Astrocyte (in vitro differentiated cells and primary cell): ENCODE results near the gene ARMH3. TPM values are rescaled to one million over a fixed set of nuclear protein-coding genes. Genes with fewer than 3 reads are reported as not detected.
A peak's percentile ranks its signal among the peaks of the same experiment; 100 is the strongest.

Experiments
- DNase-seq: peaks from one replicate; pipeline ENCODE4 v3.0.0-alpha.2; 2010; ENCODE audit warnings: low read depth
- FAIRE-seq: peaks from 2 replicates; lab custom pipeline; 2011; peaks lifted over from hg19 to GRCh38; lab: Jason Lieb, UNC
- H2AFZ ChIP-seq: 2 replicates; pipeline ENCODE4 v1.6.0; 2012; ENCODE audit warnings: low read depth, low read length, inconsistent platforms
- H3K27ac ChIP-seq: 2 replicates; pipeline ENCODE4 v1.5.1; 2011; ENCODE audit warnings: low read depth, low read length, inconsistent platforms
- H3K27me3 ChIP-seq: 2 replicates; pipeline ENCODE4 v1.6.0; 2011; ENCODE audit warnings: low read length, inconsistent platforms; ENCODE audit not compliant: insufficient read depth
- H3K36me3 ChIP-seq: 2 replicates; pipeline ENCODE4 v1.5.1; 2011; ENCODE audit warnings: low read length, inconsistent platforms; ENCODE audit not compliant: insufficient read depth
- H3K4me1 ChIP-seq: 2 replicates; pipeline ENCODE4 v1.5.1; 2011; ENCODE audit warnings: low read length, inconsistent platforms; ENCODE audit not compliant: insufficient read depth
- H3K4me2 ChIP-seq: 2 replicates; pipeline ENCODE4 v1.6.0; 2012; ENCODE audit warnings: low read length, inconsistent platforms
- H3K4me3 ChIP-seq: 2 replicates; pipeline ENCODE4 v1.5.1; 2011; ENCODE audit warnings: low read depth, mild to moderate bottlenecking, low read length, inconsistent platforms; ENCODE audit not compliant: insufficient read depth
- H3K79me2 ChIP-seq: 2 replicates; pipeline ENCODE4 v1.6.0; 2012; ENCODE audit warnings: mild to moderate bottlenecking, low read length, inconsistent platforms; ENCODE audit not compliant: insufficient read depth
- H3K9ac ChIP-seq: 2 replicates; pipeline ENCODE4 v1.6.0; 2012; ENCODE audit warnings: mild to moderate bottlenecking, low read length, inconsistent platforms
- H3K9me3 ChIP-seq: 2 replicates; pipeline ENCODE4 v1.5.1; 2012; ENCODE audit warnings: low read depth, mild to moderate bottlenecking, low read length, inconsistent platforms; ENCODE audit not compliant: insufficient read depth
- H4K20me1 ChIP-seq: 2 replicates; pipeline ENCODE4 v1.6.0; 2012; ENCODE audit warnings: low read length, inconsistent platforms; ENCODE audit not compliant: insufficient read depth
- H3K27ac Mint-ChIP-seq: one replicate; pipeline ENCODE4 v1.8.0; 2021; ENCODE audit warnings: mild to moderate bottlenecking, mixed read lengths; ENCODE audit not compliant: unreplicated experiment
- H3K27me3 Mint-ChIP-seq: one replicate; pipeline ENCODE4 v1.8.0; 2021; ENCODE audit warnings: low read depth, mixed read lengths; ENCODE audit not compliant: unreplicated experiment
- H3K36me3 Mint-ChIP-seq: one replicate; pipeline ENCODE4 v1.8.0; 2021; ENCODE audit warnings: low read depth, mixed read lengths; ENCODE audit not compliant: unreplicated experiment
- H3K4me1 Mint-ChIP-seq: one replicate; pipeline ENCODE4 v1.8.0; 2021; ENCODE audit warnings: low read depth, mixed read lengths; ENCODE audit not compliant: unreplicated experiment
- H3K4me3 Mint-ChIP-seq: one replicate; pipeline ENCODE4 v1.8.0; 2021; ENCODE audit warnings: mild to moderate bottlenecking, moderate library complexity, mixed read lengths; ENCODE audit not compliant: unreplicated experiment
- H3K9me3 Mint-ChIP-seq: one replicate; pipeline ENCODE4 v1.8.0; 2021; ENCODE audit warnings: mild to moderate bottlenecking, mixed read lengths; ENCODE audit not compliant: unreplicated experiment
- CTCF ChIP-seq: IDR thresholded peaks from 2 replicates; pipeline ENCODE4 v1.5.1; 2011; ENCODE audit warnings: low read depth, mild to moderate bottlenecking, inconsistent platforms, low read length, moderate library complexity; ENCODE audit not compliant: insufficient read depth
- EZH2 ChIP-seq: IDR thresholded peaks from 2 replicates; pipeline ENCODE4 v1.6.1; 2012; ENCODE audit warnings: mild to moderate bottlenecking, low read length, inconsistent platforms; ENCODE audit not compliant: insufficient read depth
- total RNA-seq: library from RNA; stranded (reverse); gene quantifications from 2 replicates; pipeline ENCODE4 v1.2.1, GENCODE V29; 2021

The ARMH3 gene
- total RNA-seq, 1 donor from 2014 or later = 22.6 TPM

GRCh38 chr10:101817337-101818118 lies 238.4 kb downstream of the ARMH3 start:
- DNase-seq (peak; percentile 94), FAIRE-seq (no peak)
- H3K36me3 Mint-ChIP-seq = peaks cover 3% of the 10 kb centered on the region
- no peaks in the 10 kb centered on the region for H3K9me3 Mint-ChIP-seq
- Histone ChIP-seq H3K9ac (peak overlapping the region; percentile 99), H2AFZ (no peak overlapping the region), H3K4me3 (peak overlapping the region; percentile 84), H3K4me1 (peaks cover 18% of the 10 kb centered on the region), H3K27ac (peak overlapping the region; percentile 97), H3K27me3 (no peaks in the 10 kb centered on the region), H3K4me2 (peak overlapping the region; percentile 90), H3K36me3 (no peaks in the 10 kb centered on the region), H4K20me1 (peaks cover 56% of the 10 kb centered on the region), H3K79me2 (peaks cover 57% of the 10 kb centered on the region), H3K9me3 (no peaks in the 10 kb centered on the region)
- H3K4me1 Mint-ChIP-seq = peaks cover 30% of the 10 kb centered on the region
- peak overlapping the region; percentile 98 for H3K27ac Mint-ChIP-seq
- TF ChIP-seq CTCF (no peak), EZH2 (no peak)
- H3K4me3 Mint-ChIP-seq = peak overlapping the region; percentile 99
- H3K27me3 Mint-ChIP-seq = no peaks in the 10 kb centered on the region

GRCh38 chr10:101816913-101817336 lies 239.0 kb downstream of the ARMH3 start:
- no peak for FAIRE-seq

More at GRCh38 chr10:101816913-101817336, 239.0 kb downstream of the ARMH3 start:
- H3K4me3 ChIP-seq = peak overlapping the region; percentile 84
- H3K4me1 Mint-ChIP-seq = peaks cover 31% of the 10 kb centered on the region
- DNase-seq = no peak
- H3K9ac ChIP-seq = peak overlapping the region; percentile 99
- TF ChIP-seq CTCF (no peak), EZH2 (no peak)
- peaks cover 18% of the 10 kb centered on the region for H3K4me1 ChIP-seq
- H2AFZ ChIP-seq = no peak overlapping the region
- H3K79me2 ChIP-seq = peaks cover 63% of the 10 kb centered on the region
- peak overlapping the region; percentile 95 for H3K27ac Mint-ChIP-seq
- peaks cover 3% of the 10 kb centered on the region for H3K36me3 Mint-ChIP-seq
- peak overlapping the region; percentile 97 for H3K27ac ChIP-seq
- no peaks in the 10 kb centered on the region for H3K9me3 ChIP-seq
- peaks cover 5% of the 10 kb centered on the region for H3K36me3 ChIP-seq
- H3K27me3 ChIP-seq = no peaks in the 10 kb centered on the region
- peaks cover 62% of the 10 kb centered on the region for H4K20me1 ChIP-seq
- H3K4me2 ChIP-seq = peak overlapping the region; percentile 90
- peak overlapping the region; percentile 99 for H3K4me3 Mint-ChIP-seq
- H3K9me3 Mint-ChIP-seq = no peaks in the 10 kb centered on the region
- H3K27me3 Mint-ChIP-seq = no peaks in the 10 kb centered on the region
